PC-9 (cell line): Measurements from ENCODE around the gene MTR. TPM values are rescaled to one million over a fixed set of nuclear protein-coding genes. Genes with fewer than 3 reads are reported as not detected.

Source experiments
- BruUV-seq: library from RNA; stranded (reverse); fragments of 400-500 nt; replicated peaks from 2 replicates; lab custom pipeline; 2021; lab: Mats Ljungman, UMichigan
- CTCF ChIA-PET: fragments of 300-600 bp; sonication (Branson Sonifier 250); formaldehyde crosslinking; loops from one replicate; lab custom pipeline; 2022; ENCODE audit warnings: antibody characterized with exemption; lab: Charles Lee
- POLR2A ChIA-PET: fragments of 300-600 bp; sonication (Branson Sonifier 250); formaldehyde crosslinking; loops from one replicate; lab custom pipeline; 2022; ENCODE audit warnings: antibody characterized with exemption; ENCODE audit not compliant: unreplicated experiment; lab: Charles Lee
- DNase-seq, 2 experiments: peaks; one replicate each; pipeline versions ENCODE4 v3.0.0 to v3.0.0-alpha.2; 2015 to 2022; ENCODE audit warnings: mixed read lengths in 1 of 2
- H2AFZ ChIP-seq: fragments of 200-600 bp; sonication (generic); 2 replicates; pipeline ENCODE4 v1.8.1; 2017; ENCODE audit warnings: antibody characterized with exemption
- H3F3A ChIP-seq: fragments of 200-600 bp; sonication (generic); 2 replicates; pipeline ENCODE4 v1.8.1; 2017; ENCODE audit warnings: antibody characterized with exemption, mild to moderate bottlenecking, low read depth; ENCODE audit not compliant: insufficient read depth
- H3K27ac ChIP-seq: fragments of 200-600 bp; sonication (generic); 2 replicates; pipeline ENCODE4 v1.6.1; 2016; ENCODE audit warnings: mixed run types
- H3K27me3 ChIP-seq: fragments of 200-600 bp; sonication (generic); 2 replicates; pipeline ENCODE4 v1.6.1; 2016; ENCODE audit warnings: low read depth, mixed run types; ENCODE audit not compliant: insufficient read depth
- H3K36me3 ChIP-seq: fragments of 200-600 bp; sonication (generic); 2 replicates; pipeline ENCODE4 v1.6.1; 2016; ENCODE audit warnings: low read depth, mixed run types
- H3K4me1 ChIP-seq: fragments of 200-600 bp; sonication (generic); replicated peaks from 2 replicates; pipeline ENCODE4 v1.6.1; 2016; ENCODE audit warnings: mixed run types; ENCODE audit not compliant: insufficient read depth
- H3K4me2 ChIP-seq: fragments of 200-600 bp; sonication (generic); 2 replicates; pipeline ENCODE4 v1.6.1; 2017; ENCODE audit warnings: mixed run types
- H3K4me3 ChIP-seq: fragments of 200-600 bp; sonication (generic); 2 replicates; pipeline ENCODE4 v1.6.1; 2016; ENCODE audit warnings: mixed run types
- H3K79me2 ChIP-seq: fragments of 200-600 bp; sonication (generic); 2 replicates; pipeline ENCODE4 v1.6.1; 2017; ENCODE audit warnings: low read depth, mixed run types
- H3K9me2 ChIP-seq: fragments of 200-600 bp; sonication (generic); 2 replicates; pipeline ENCODE4 v1.8.1; 2017; ENCODE audit warnings: mild to moderate bottlenecking; ENCODE audit not compliant: insufficient read depth
- H3K9me3 ChIP-seq: fragments of 200-600 bp; sonication (generic); 2 replicates; pipeline ENCODE4 v1.8.1; 2016; ENCODE audit warnings: low read depth; ENCODE audit not compliant: insufficient read depth
- H4K20me1 ChIP-seq: fragments of 200-600 bp; sonication (generic); 2 replicates; pipeline ENCODE4 v1.8.1; 2017; ENCODE audit not compliant: insufficient read depth
- EZH2 ChIP-seq: fragments of 200-600 bp; sonication (generic); IDR thresholded peaks from 2 replicates; pipeline ENCODE4 v1.8.0; 2017; ENCODE audit warnings: antibody characterized with exemption, low read depth
- intact Hi-C: fragments of 100-400 bp; cut with micrococcal nuclease; formaldehyde crosslinking; loops from one replicate; pipeline ENCODE4 v1.10.0; 2022; ENCODE audit not compliant: unreplicated experiment
- total RNA-seq: library from RNA; stranded (reverse); gene quantifications from 2 replicates; pipeline ENCODE4 v1.2.3, GENCODE V29; 2021
- TF ChIP-seq, protein P1 (sequence below): fragments of 200-600 bp; sonication (generic); conservative IDR thresholded peaks from 2 replicates; pipeline ENCODE4 v1.6.1; 2017; ENCODE audit warnings: mixed run types, antibody characterized with exemption, mild to moderate bottlenecking, moderate library complexity

MTR gene
- total RNA-seq, 1 experiment from 2014 or later: 20.9 TPM

DNA sequence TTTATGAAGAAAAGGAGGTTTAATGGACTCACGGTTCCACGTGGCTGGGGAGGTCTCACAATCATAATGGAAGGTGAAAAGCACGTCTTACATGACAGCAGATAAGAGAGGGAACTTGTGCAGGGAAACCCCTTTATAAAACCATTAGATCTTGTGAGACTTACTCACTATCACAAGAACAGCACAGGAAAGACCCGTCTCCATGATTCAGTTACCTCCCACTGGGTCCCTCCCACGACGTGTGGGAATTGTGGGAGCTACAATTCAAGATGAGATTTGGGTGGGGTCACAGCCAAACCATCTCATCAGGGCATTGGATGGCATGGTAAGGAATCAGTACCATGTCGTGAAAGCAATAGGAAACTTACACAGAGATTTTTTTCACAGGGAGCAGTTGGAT is 63.1 kb downstream of the MTR start:
- Histone ChIP-seq H2AFZ (no peak overlapping the region), H3K9me3 (no peaks in the 10 kb centered on the region), H3K9me2 (no peaks in the 10 kb centered on the region), H3K4me1 (peaks cover 9% of the 10 kb centered on the region; the same call in 1 of the 2 replicates), H3K4me2 (no peak overlapping the region), H3K79me2 (no peaks in the 10 kb centered on the region), H3K27me3 (no peaks in the 10 kb centered on the region), H3F3A (no peaks in the 10 kb centered on the region; the same call in 1 of the 2 replicates), H3K36me3 (no peaks in the 10 kb centered on the region; the same call in 1 of the 2 replicates), H3K27ac (no peak overlapping the region), H4K20me1 (no peaks in the 10 kb centered on the region), H3K4me3 (no peak overlapping the region)
- ChIA-PET CTCF (no interaction called here), POLR2A (no interaction called here)
- no peak for DNase-seq
- intact Hi-C loops: no loop called here
- BruUV-seq: no TSS peak
- no peak for TF ChIP-seq EZH2
- TF ChIP-seq, protein P1, sequence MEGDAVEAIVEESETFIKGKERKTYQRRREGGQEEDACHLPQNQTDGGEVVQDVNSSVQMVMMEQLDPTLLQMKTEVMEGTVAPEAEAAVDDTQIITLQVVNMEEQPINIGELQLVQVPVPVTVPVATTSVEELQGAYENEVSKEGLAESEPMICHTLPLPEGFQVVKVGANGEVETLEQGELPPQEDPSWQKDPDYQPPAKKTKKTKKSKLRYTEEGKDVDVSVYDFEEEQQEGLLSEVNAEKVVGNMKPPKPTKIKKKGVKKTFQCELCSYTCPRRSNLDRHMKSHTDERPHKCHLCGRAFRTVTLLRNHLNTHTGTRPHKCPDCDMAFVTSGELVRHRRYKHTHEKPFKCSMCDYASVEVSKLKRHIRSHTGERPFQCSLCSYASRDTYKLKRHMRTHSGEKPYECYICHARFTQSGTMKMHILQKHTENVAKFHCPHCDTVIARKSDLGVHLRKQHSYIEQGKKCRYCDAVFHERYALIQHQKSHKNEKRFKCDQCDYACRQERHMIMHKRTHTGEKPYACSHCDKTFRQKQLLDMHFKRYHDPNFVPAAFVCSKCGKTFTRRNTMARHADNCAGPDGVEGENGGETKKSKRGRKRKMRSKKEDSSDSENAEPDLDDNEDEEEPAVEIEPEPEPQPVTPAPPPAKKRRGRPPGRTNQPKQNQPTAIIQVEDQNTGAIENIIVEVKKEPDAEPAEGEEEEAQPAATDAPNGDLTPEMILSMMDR: no peak

DNA sequence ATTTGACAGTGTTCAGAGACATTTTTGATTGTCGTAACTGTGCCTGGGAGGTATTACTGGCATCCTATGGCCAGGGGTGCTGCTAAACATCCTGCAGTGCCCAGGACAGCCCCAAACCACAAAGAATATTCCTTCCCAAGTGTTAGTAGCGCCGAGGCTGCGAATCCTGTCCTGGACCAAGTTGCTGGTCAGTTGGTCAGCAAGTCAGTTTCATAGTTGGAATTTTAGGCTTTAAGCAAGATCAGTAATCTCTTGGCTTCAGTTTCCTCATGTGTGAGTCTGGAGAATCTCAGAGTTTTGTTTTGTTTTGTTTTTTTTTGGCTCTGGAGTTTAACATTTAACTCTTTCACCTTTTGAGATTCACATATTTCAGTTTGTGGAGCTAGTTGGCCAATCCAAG is 65.0 kb downstream of the MTR start:
- Histone ChIP-seq H3K4me1 (no peaks in the 10 kb centered on the region), H3K27ac (no peak overlapping the region), H3K4me3 (no peak overlapping the region), H3F3A (no peaks in the 10 kb centered on the region), H2AFZ (no peak overlapping the region), H3K79me2 (no peaks in the 10 kb centered on the region), H3K4me2 (no peak overlapping the region), H3K9me2 (no peaks in the 10 kb centered on the region), H4K20me1 (no peaks in the 10 kb centered on the region), H3K9me3 (no peaks in the 10 kb centered on the region), H3K36me3 (no peaks in the 10 kb centered on the region), H3K27me3 (no peaks in the 10 kb centered on the region)
- DNase-seq: no peak
- BruUV-seq: no TSS peak
- TF ChIP-seq, protein P1: no peak
- no peak for TF ChIP-seq EZH2
- intact Hi-C loops: no loop called here
- POLR2A ChIA-PET: interaction anchor here (0.6 kb wide), 1 partner anchor 255 kb away, joined by 4 read pairs; no protein-coding TSS in a partner anchor
- CTCF ChIA-PET: no interaction called here

DNA sequence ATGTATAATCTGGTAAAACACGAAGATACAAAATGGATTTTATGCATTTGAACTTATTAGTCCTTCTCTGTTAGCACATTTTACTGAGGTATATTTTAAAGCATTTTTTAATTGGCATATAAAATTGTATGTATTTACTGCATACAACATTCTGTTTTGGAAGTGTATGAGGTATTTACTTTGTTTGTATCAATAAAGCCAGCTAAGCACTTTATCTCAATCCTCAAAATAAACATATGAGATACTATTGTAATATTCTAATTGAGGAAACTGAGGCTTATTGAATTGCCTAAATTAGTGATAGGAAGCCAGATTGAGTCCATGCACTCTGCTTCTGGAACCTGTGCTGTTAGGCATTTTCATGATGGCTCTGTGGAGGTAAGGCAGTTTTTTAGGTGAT is 65.6 kb downstream of the MTR start:
- Histone ChIP-seq H3K36me3 (no peaks in the 10 kb centered on the region), H2AFZ (no peak overlapping the region), H3K9me3 (no peaks in the 10 kb centered on the region), H3K4me2 (no peak overlapping the region), H3K4me1 (no peaks in the 10 kb centered on the region), H3K4me3 (no peak overlapping the region), H3K9me2 (no peaks in the 10 kb centered on the region), H4K20me1 (no peaks in the 10 kb centered on the region), H3K79me2 (no peaks in the 10 kb centered on the region), H3K27ac (no peak overlapping the region), H3F3A (no peaks in the 10 kb centered on the region), H3K27me3 (no peaks in the 10 kb centered on the region)
- DNase-seq: no peak
- CTCF ChIA-PET: no interaction called here
- intact Hi-C loops: no loop called here
- BruUV-seq: no TSS peak
- POLR2A ChIA-PET: no interaction called here
- TF ChIP-seq, protein P1: no peak
- TF ChIP-seq EZH2: no peak
